Measurements from ENCODE around the gene GRK6. TPM values are rescaled to one million over a fixed set of nuclear protein-coding genes. Genes with fewer than 3 reads are reported as not detected.
"Not testable (repeated sequence)": the region's sequence is repeated elsewhere in the genome, so short reads cannot be mapped to it uniquely, and the experiment has no call there.

GRK6 gene
- total RNA-seq, 4 donors from 2014 or later = 29.1 to 62.2 (median 37.1) TPM

DNA sequence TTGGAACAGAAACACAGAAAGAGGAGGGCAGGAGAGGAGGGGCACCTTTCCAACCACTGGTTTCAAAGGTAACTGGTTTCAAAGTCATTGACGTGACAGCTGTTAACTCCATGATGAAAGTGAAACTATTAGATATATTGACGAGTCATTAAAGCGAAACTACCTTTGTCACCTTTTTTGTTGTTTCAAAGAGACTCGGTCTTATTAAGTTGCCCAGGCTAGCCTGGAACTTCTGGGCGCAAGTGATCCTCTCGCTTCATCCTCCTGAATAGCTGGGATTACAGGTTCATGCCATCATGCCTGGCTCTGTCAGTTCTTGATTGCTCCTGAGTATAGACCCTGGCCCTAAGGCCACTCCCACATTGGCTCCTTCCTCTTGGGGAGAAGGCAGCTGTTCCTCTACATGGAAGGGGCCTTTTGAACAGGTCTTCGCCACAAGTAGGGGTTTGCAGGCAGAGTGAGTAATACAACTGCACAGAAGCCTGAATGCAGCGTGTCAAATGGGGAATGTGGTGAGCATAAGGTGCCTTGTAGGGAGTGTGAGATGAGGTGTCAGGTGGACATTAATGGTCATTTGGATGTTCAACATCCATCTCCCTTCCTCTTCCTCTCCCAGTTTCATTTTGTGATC is 13.8 kb upstream of the GRK6 start:
- TF ChIP-seq POLR2AphosphoS5 (IDR thresholded peaks at IDR 0.05) (no peak), EP300 (IDR thresholded peaks at IDR 0.05) (no peak), CTCF (IDR thresholded peaks at IDR 0.05) (no peak), POLR2A (IDR thresholded peaks at IDR 0.05) (no peak)
- Histone ChIP-seq H3K9me3 (no peaks in the 10 kb centered on the region), H3K27ac (no peak overlapping the region), H3K27me3 (no peaks in the 10 kb centered on the region), H3K36me3 (no peaks in the 10 kb centered on the region), H3K4me3 (no peak overlapping the region), H3K4me1 (no peaks in the 10 kb centered on the region)
- 67% methylated on average over 8 of the region's 8 CpGs for WGBS
- DNase-seq (ENCODE audit: low spot score in 2 of 2) = no peak

DNA sequence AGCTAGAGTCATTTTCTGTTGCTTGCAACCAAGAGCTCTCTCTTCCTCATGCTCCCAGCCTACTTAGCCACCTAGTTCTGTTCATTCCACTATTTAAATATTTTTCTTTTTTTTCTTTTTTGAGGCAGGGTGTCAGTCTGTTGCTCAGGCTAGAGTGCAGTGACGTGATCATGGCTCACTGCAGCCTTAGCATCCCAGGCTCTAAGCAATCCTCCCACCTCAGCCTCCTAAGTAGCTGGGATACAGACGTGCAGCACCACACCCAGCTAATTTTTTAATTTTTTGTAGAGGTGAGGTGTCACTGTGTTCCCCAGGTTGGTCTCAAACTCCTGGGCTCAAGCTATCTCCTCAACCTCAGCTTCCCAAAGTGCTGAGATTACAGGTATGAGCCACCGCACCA is 12.0 kb upstream of the GRK6 start:
- no peaks in the 10 kb centered on the region for H3K9me3 ChIP-seq
- H3K27ac ChIP-seq = no peak overlapping the region
- no peaks in the 10 kb centered on the region for H3K4me1 ChIP-seq
- 85% methylated on average over 3 of the region's 3 CpGs for WGBS
- H3K4me3 ChIP-seq = no peak overlapping the region
- DNase-seq (ENCODE audit: low spot score in 2 of 2) = no peak
- TF ChIP-seq EP300 (IDR thresholded peaks at IDR 0.05) (no peak), POLR2A (IDR thresholded peaks at IDR 0.05) (no peak), POLR2AphosphoS5 (IDR thresholded peaks at IDR 0.05) (no peak), CTCF (IDR thresholded peaks at IDR 0.05) (no peak)
- no peaks in the 10 kb centered on the region for H3K36me3 ChIP-seq
- H3K27me3 ChIP-seq = no peaks in the 10 kb centered on the region

DNA sequence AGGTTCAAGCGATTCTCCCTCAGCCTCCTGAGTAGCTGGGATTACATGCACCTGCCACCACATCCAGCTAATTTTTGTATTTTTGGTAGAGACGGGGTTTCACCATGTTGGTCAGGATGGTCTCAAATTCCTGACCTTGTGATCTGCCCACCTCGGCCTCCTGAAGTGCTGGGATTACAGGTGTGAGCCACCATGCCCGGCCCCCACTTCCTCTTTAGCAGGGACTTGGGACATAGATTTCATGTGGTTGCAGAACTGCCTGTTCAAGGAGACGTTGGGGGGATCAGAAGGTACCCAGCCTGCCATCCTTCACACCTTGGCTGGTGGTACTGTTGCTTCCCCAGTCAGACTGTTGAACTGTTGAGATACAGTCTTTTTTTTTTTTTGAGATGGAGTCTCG is 9.4 kb upstream of the GRK6 start:
- not testable (repeated sequence) for H3K27ac ChIP-seq; H3K36me3 ChIP-seq; DNase-seq (ENCODE audit: low spot score in 2 of 2); H3K27me3 ChIP-seq; H3K4me1 ChIP-seq; H3K9me3 ChIP-seq; H3K4me3 ChIP-seq
- 96% methylated on average over 6 of the region's 6 CpGs for WGBS

DNA sequence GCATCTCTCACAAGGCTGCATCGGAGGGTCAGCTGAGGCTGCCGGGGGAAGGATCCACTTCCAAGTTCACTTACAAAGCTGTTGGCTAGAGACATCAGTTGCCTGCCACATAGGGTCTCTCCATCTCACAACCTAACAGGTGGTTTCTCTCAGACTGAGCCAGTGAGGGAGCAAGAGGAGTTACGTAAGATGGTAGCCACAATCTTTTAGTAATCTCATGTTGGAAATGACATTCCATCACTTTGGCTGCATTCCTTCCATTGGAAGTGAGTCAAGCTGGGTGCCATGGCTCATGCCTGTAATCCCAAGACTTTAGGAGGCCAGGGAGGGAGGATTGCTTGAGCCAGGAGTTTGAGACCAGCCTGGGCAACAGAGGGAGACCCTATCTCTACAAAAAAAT is 7.4 kb upstream of the GRK6 start:
- no peaks in the 10 kb centered on the region for H3K4me1 ChIP-seq
- no peak for TF ChIP-seq POLR2A (IDR thresholded peaks at IDR 0.05)
- no peak for TF ChIP-seq CTCF (IDR thresholded peaks at IDR 0.05)
- TF ChIP-seq EP300 (IDR thresholded peaks at IDR 0.05) = no peak
- no peak for TF ChIP-seq POLR2AphosphoS5 (IDR thresholded peaks at IDR 0.05)
- H3K9me3 ChIP-seq = no peaks in the 10 kb centered on the region
- no peaks in the 10 kb centered on the region for H3K36me3 ChIP-seq
- H3K27ac ChIP-seq = no peak overlapping the region
- WGBS = 85% methylated on average over 3 of the region's 3 CpGs
- no peak overlapping the region for H3K4me3 ChIP-seq
- DNase-seq (ENCODE audit: low spot score in 2 of 2) = no peak
- no peaks in the 10 kb centered on the region for H3K27me3 ChIP-seq

DNA sequence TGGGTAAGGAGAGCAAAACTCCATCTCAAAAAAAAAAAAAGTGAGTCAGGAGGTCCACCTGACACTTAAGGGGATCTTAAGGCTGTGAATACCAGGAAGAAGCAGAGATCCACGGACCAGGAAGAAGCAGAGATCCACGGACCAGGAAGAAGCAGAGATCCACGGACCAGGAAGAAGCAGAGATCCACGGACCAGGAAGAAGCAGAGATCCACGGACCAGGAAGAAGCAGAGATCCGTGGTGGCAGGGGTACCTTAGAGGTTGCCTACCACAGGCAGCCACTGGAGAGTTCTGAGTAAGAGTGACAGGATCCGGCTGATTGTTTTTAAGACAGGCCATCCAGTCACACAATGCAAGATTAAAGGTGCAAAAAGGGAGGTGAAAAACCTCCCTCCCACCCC is 6.0 kb upstream of the GRK6 start:
- H3K9me3 ChIP-seq; H3K4me1 ChIP-seq; H3K27ac ChIP-seq; DNase-seq (ENCODE audit: low spot score in 2 of 2); H3K36me3 ChIP-seq; H3K4me3 ChIP-seq; H3K27me3 ChIP-seq: not testable (repeated sequence)
- 80% methylated on average over 7 of the region's 7 CpGs for WGBS

DNA sequence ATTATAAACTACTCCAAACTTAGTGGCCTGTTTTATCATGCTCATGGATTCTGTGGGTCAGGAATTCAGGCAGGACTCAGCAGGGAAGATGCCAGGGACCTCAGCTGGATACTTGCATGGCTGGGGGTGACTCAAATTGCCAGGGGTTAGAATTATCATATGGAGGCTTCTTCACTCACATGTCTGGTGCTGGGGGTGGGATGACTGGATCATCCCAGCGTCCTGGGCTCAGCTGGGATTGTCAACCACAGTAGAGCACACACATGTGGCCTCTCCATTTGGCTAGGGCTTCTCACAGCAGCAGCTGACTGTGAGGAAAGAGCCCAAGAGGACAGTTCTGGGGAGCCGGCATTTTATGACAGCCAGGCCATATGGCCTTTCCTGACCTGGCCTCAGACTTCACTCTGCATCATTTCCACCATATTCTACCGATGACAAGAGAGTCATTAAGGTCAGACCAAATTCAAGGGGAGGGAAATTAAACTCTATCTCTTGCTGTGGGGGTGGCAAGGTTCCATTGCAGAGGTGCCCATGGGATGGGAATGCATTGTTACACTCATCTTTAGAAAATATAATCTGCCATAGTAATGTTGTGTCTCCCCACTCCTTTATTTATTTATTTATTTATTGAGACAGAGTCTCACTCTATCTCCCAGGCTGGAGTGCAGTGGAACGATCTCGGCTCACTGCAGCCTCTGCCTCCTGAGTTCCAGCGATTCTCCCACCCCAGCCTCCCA is 5.2 kb upstream of the GRK6 start:
- no peaks in the 10 kb centered on the region for H3K9me3 ChIP-seq
- TF ChIP-seq POLR2AphosphoS5 (IDR thresholded peaks at IDR 0.05) (no peak), EP300 (IDR thresholded peaks at IDR 0.05) (no peak), POLR2A (IDR thresholded peaks at IDR 0.05) (no peak)
- 83% methylated on average over 6 of the region's 6 CpGs for WGBS
- H3K4me3 ChIP-seq = no peak overlapping the region
- peaks cover 7% of the 10 kb centered on the region for H3K4me1 ChIP-seq
- no peak for DNase-seq (ENCODE audit: low spot score in 2 of 2)
- H3K36me3 ChIP-seq = no peaks in the 10 kb centered on the region
- H3K27ac ChIP-seq = no peak overlapping the region
- no peaks in the 10 kb centered on the region for H3K27me3 ChIP-seq
